PC-9 (cell line): ENCODE results near the gene DNAJB6.

Experiments
- EZH2 ChIP-seq: fragments of 200-600 bp; sonication (generic); IDR thresholded peaks from 2 replicates; pipeline ENCODE4 v1.8.0; 2017; ENCODE audit warnings: antibody characterized with exemption, low read depth
- TF ChIP-seq, protein P1 (sequence below): fragments of 200-600 bp; sonication (generic); conservative IDR thresholded peaks from 2 replicates; pipeline ENCODE4 v1.6.1; 2017; ENCODE audit warnings: mixed run types, antibody characterized with exemption, mild to moderate bottlenecking, moderate library complexity

DNA sequence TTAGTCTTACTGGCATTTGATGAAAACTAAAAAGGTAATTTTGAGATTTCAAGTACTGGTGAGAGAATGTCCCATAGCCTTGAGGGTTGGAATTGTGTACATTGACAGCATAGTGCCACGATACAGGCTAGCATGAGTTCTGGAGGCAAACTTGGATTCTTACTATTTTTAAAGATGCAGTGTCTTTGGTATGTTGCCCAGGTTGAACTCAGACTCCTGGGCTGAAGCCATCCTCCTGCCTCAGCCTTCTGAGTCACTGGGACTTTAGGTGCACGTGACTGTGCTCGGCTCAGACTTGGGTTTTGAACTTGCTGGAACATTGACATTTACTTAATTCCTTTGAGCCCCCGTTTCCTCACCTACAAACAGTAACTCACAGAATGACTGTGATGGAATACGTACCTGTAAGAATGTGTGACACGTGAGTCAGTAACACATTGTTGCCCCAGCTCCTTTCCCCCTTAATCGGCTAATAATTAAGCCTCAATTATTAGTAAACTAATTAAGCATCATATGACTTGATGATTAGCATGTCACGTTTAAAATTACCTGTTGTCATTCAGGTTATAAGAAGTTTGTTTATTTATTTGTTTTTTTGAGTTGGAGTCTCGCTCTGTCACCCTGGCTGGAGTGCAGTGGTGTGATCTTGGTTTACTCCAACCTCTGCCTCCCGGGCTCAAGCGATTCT, 10.6 kb downstream of the DNAJB6 start:
- TF ChIP-seq, protein P1, sequence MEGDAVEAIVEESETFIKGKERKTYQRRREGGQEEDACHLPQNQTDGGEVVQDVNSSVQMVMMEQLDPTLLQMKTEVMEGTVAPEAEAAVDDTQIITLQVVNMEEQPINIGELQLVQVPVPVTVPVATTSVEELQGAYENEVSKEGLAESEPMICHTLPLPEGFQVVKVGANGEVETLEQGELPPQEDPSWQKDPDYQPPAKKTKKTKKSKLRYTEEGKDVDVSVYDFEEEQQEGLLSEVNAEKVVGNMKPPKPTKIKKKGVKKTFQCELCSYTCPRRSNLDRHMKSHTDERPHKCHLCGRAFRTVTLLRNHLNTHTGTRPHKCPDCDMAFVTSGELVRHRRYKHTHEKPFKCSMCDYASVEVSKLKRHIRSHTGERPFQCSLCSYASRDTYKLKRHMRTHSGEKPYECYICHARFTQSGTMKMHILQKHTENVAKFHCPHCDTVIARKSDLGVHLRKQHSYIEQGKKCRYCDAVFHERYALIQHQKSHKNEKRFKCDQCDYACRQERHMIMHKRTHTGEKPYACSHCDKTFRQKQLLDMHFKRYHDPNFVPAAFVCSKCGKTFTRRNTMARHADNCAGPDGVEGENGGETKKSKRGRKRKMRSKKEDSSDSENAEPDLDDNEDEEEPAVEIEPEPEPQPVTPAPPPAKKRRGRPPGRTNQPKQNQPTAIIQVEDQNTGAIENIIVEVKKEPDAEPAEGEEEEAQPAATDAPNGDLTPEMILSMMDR = no peak
- no peak for TF ChIP-seq EZH2
